Naive thymus-derived CD4-positive, alpha-beta T cell (primary cell): ENCODE data around the gene CSK. TPM values are rescaled to one million over a fixed set of nuclear protein-coding genes. Genes with fewer than 3 reads are reported as not detected.

Experiments used
- ATAC-seq: fragments of 150-1000 bp; cut with Tn5 transposase; 2 replicates; pipeline ENCODE4 v1.10.0; 2021; ENCODE audit warnings: mild to moderate bottlenecking, moderate library complexity
- CTCF ChIA-PET: fragments of 350-600 bp; sonication (Branson Sonifier 250); formaldehyde crosslinking; loops from one replicate; lab custom pipeline; 2021; ENCODE audit warnings: antibody characterized with exemption; lab: Charles Lee
- POLR2A ChIA-PET: fragments of 350-600 bp; sonication (Branson Sonifier 250); formaldehyde crosslinking; loops from one replicate; lab custom pipeline; 2021; ENCODE audit warnings: antibody characterized with exemption, inconsistent platforms; lab: Charles Lee
- DNase-seq, 9 donors: peaks; one replicate each; pipeline versions ENCODE4 v3.0.0 to v3.0.0-alpha.2; 2020 to 2022; ENCODE audit warnings: mixed read lengths in 1 of 9
- H3K27ac ChIP-seq: one replicate; pipeline ENCODE4 v1.7.0; 2013; ENCODE audit warnings: mild to moderate bottlenecking, low read depth, low read length, moderate library complexity
- H3K27me3 ChIP-seq, 2 donors: one replicate each; pipeline ENCODE4 v1.7.0; 2013; ENCODE audit warnings: low read length in 2 of 2, mild to moderate bottlenecking in 2 of 2, moderate library complexity in 2 of 2; ENCODE audit not compliant: control insufficient read depth in 2 of 2, insufficient read depth in 2 of 2
- H3K36me3 ChIP-seq, 3 experiments: 1 replicate in 2 of 3; 2 replicates in 1 of 3; pipeline ENCODE4 v1.7.0; 2013; ENCODE audit warnings: low read length in 3 of 3, mild to moderate bottlenecking in 3 of 3, moderate library complexity in 1 of 3; ENCODE audit not compliant: insufficient read depth in 3 of 3, control insufficient read depth in 2 of 3
- H3K4me1 ChIP-seq, 2 donors: one replicate each; pipeline ENCODE4 v1.7.0; 2013; ENCODE audit warnings: low read length in 2 of 2, mild to moderate bottlenecking in 2 of 2, moderate library complexity in 1 of 2; ENCODE audit not compliant: control insufficient read depth in 2 of 2, insufficient read depth in 2 of 2
- H3K4me3 ChIP-seq: 2 replicates; pipeline ENCODE4 v1.7.0; 2013; ENCODE audit warnings: mild to moderate bottlenecking, low read length
- H3K9me3 ChIP-seq, 3 experiments: 1 replicate in 2 of 3; 2 replicates in 1 of 3; pipeline ENCODE4 v1.7.0; 2013; ENCODE audit warnings: low read length in 3 of 3; ENCODE audit not compliant: control insufficient read depth in 2 of 3
- H3K27ac Mint-ChIP-seq, 9 donors: one replicate each; pipeline ENCODE4 v1.8.0; 2020 to 2022; ENCODE audit warnings: mixed read lengths in 9 of 9, mild to moderate bottlenecking in 8 of 9, moderate library complexity in 5 of 9, inconsistent platforms in 2 of 9
- H3K27me3 Mint-ChIP-seq, 5 donors: one replicate each; pipeline ENCODE4 v1.8.0; 2021 to 2022; ENCODE audit warnings: mixed read lengths in 5 of 5, mild to moderate bottlenecking in 1 of 5
- H3K36me3 Mint-ChIP-seq, 5 donors: one replicate each; pipeline ENCODE4 v1.8.0; 2020 to 2022; ENCODE audit warnings: mixed read lengths in 5 of 5, mild to moderate bottlenecking in 3 of 5, inconsistent platforms in 1 of 5
- H3K4me1 Mint-ChIP-seq, 7 donors: one replicate each; pipeline ENCODE4 v1.8.0; 2020 to 2022; ENCODE audit warnings: mixed read lengths in 7 of 7, mild to moderate bottlenecking in 3 of 7, inconsistent platforms in 1 of 7
- H3K4me3 Mint-ChIP-seq, 10 donors: one replicate each; pipeline ENCODE4 v1.8.0; 2020 to 2022; ENCODE audit warnings: mild to moderate bottlenecking in 10 of 10, mixed read lengths in 10 of 10, moderate library complexity in 6 of 10, inconsistent platforms in 2 of 10
- H3K9me3 Mint-ChIP-seq, 11 donors: one replicate each; pipeline ENCODE4 v1.8.0; 2020 to 2022; ENCODE audit warnings: mixed read lengths in 11 of 11, mild to moderate bottlenecking in 4 of 11, inconsistent platforms in 1 of 11, moderate library complexity in 1 of 11
- intact Hi-C, 2 donors: fragments of 100-400 bp; cut with micrococcal nuclease; formaldehyde crosslinking; loops; one replicate each; pipeline ENCODE4 v1.15.1; 2023
- polyA plus RNA-seq, 2 donors: library from polyadenylated mRNA; unstranded; fragments of 300-500 nt; fragmentation: Illumina TruSeq; gene quantifications; one replicate each; pipeline ENCODE4 v1.2.3, GENCODE V29; 2021
- total RNA-seq, 6 experiments: library from RNA in 5 of 6; stranded (reverse) in 5 of 6; gene quantifications; 1 replicate in 5 of 6; 2 replicates in 1 of 6; pipeline ENCODE4 v1.2.3 and lab custom pipeline; 2021 to 2026

Gene CSK
- total and polyA plus RNA-seq, 7 experiments from 2014 or later: 67.7 to 421 (median 214) TPM

DNA sequence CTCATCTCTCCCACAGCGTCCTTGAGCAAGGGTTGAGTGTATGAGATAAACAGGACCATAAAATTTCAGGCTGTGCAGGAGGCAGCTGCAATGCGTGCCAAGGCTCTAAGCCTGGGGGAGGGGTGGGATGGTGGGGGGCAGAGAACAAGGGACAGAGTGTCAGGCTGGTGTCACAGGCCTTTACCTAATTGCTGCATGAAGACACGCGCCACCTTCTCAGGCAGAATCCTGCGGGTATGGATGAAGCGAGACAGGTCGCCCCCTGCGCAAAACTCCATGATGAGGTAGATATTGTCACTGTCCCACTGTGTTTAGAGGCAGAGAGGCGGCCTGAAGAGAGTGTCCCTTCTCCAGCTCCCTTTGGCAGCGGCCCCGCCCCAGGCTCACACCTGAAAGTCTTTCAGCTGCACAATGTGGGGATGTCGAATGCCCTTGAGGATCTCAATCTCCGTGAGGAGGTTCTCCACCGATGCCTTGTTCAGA lies 60.1 kb downstream of the CSK start:
- peaks cover 0 to 44% (median 4%) of the 10 kb centered on the region in 3 experiments for H3K36me3 ChIP-seq
- H3K4me3 ChIP-seq: peak overlapping the region; percentile 74
- no peaks in the 10 kb centered on the region for H3K9me3 Mint-ChIP-seq
- peaks cover 0 to 25% (median 3%) of the 10 kb centered on the region in 5 donors for H3K36me3 Mint-ChIP-seq
- intact Hi-C loops: loop anchor here (2.0 to 10.0 kb wide), 8 partner anchors 61 to 613 kb away; partner anchors contain the start of genes ARID3B (in 1 of the 2), C15orf39 (in 1 of the 2), PPCDC (in 1 of the 2) and SIN3A (in 1 of the 2)
- peak overlapping the region; percentile 79 for H3K27ac ChIP-seq
- ChIA-PET CTCF (interaction anchor here (0.5 to 1.9 kb wide), 6 partner anchors 52 to 67 kb away, joined by 3 to 8 read pairs (median 4); no protein-coding TSS in a partner anchor), POLR2A (interaction anchor here (0.5 to 4.4 kb wide), 13 partner anchors 28 to 428 kb away, joined by 3 to 44 read pairs (median 8); partner anchors contain the start of genes FAM219B and SCAMP2)
- H3K4me1 Mint-ChIP-seq: peaks cover 26 to 58% (median 50%) of the 10 kb centered on the region in 7 donors
- ATAC-seq (no peak), DNase-seq (no peak)
- no peaks in the 10 kb centered on the region for H3K27me3 ChIP-seq
- peaks cover 40 to 50% of the 10 kb centered on the region in 2 donors for H3K4me1 ChIP-seq
- H3K27ac Mint-ChIP-seq: peak overlapping the region in 5 of 9 donors; percentile 12 to 95 (median 84)
- no peaks in the 10 kb centered on the region for H3K27me3 Mint-ChIP-seq
- no peaks in the 10 kb centered on the region for H3K9me3 ChIP-seq
- peak overlapping the region; percentile 80 to 95 (median 90) for H3K4me3 Mint-ChIP-seq

DNA sequence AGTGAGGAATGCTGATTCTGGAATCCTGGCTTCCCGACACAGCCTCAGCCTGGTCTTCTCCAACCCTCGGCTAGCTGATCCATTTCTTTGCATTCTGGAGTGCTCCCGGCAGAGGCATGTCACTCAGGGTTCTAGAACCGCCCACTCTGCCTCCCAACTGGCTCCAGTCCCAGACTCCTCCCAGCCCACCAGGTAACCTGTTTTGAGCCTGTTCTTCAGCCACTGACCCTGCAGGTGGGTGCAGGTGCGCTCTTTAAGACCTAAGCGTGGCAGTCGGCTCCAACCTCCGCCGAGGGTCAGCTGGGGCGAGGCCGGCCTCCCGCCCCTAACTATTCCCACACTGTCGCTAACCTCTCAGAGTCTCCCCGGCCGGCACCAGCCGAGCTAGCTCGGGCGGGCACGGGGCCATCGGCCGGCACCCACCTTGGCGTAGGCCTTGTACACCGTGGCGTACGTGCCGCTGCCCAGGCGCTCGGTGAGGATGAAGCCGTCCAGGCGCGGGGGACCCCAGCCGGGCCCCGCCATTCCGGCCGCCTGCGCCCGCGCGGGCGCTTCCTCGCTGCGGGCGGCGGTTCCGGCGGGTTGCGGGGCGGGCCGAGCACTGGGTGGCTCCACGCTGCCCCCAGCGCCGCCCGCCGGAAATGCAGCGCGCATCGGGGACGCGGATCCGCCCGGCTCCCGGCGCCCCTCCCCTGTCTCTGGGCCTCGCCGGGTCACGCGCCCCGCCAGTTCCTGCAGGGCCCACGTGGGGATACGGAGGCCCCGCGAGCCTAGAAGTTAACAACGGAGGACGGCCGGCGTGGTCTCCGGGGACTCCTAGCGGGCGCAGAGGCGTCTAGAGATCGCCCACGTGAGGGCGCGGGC lies 60.9 kb downstream of the CSK start, which contains the start of gene ULK3:
Gene ULK3, minus strand, starts transcription at position 576 of the 864 bp plus-strand sequence. Its CDS starts 51 bp downstream, at position 525.
- intact Hi-C loops: loop anchor here (1.0 to 10.0 kb wide), 16 partner anchors 30 to 612 kb away; partner anchors contain the start of genes COX5A (in 2 of the 2), FAM219B (in 2 of the 2), ARID3B (in 1 of the 2) and C15orf39 (in 1 of the 2)
- H3K36me3 Mint-ChIP-seq: peaks cover 3 to 31% (median 5%) of the 10 kb centered on the region in 5 donors
- CTCF ChIA-PET: interaction anchor here (0.5 to 2.6 kb wide), 9 partner anchors 10 to 68 kb away, joined by 3 to 11 read pairs (median 6); partner anchors contain the start of gene FAM219B
- peak within 1 kb of the TSS; percentile 74 for H3K4me3 ChIP-seq
- peak within 1 kb of the TSS; percentile 80 to 95 (median 90) for H3K4me3 Mint-ChIP-seq
- ATAC-seq (peak; percentile 97), DNase-seq (peak; percentile 89 to 97 (median 93))
- POLR2A ChIA-PET: interaction anchor here (0.5 to 4.4 kb wide), 16 partner anchors 9 to 428 kb away, joined by 3 to 44 read pairs (median 7); partner anchors contain the start of genes FAM219B and SCAMP2
- peaks cover 40 to 50% of the 10 kb centered on the region in 2 donors for H3K4me1 ChIP-seq
- peaks cover 0 to 44% (median 4%) of the 10 kb centered on the region in 3 experiments for H3K36me3 ChIP-seq
- no peaks in the 10 kb centered on the region for H3K27me3 ChIP-seq
- H3K4me1 Mint-ChIP-seq: peaks cover 26 to 62% (median 50%) of the 10 kb centered on the region in 7 donors
- no peaks in the 10 kb centered on the region for H3K27me3 Mint-ChIP-seq
- no peaks in the 10 kb centered on the region for H3K9me3 Mint-ChIP-seq
- peak within 1 kb of the TSS; percentile 79 for H3K27ac ChIP-seq
- peak within 1 kb of the TSS; percentile 88 to 95 (median 94) for H3K27ac Mint-ChIP-seq
- no peaks in the 10 kb centered on the region for H3K9me3 ChIP-seq

DNA sequence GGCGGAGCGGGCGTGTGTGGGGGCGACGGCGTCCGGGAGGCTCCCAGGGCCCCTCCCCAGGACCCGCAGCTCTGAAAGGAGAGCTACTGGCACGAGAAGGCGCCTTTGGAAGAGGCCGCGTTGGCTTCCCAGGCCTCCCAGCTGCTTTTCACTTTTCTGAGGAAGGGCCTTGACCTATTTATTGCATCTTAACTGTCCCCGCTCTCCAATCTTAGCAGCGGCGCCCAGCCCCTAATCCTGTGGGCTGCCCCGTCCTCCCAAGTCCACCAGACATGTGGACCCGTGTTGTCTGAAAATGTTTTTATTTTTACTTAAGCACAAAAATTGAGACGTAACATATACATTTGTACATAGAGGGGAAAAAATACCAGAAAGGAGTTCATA lies 61.6 kb downstream of the CSK start:
- Histone ChIP-seq H3K4me3 (peak overlapping the region; percentile 49), H3K4me1 (peaks cover 40 to 50% of the 10 kb centered on the region in 2 donors), H3K27ac (peak overlapping the region; percentile 79), H3K36me3 (peaks cover 0 to 44% (median 4%) of the 10 kb centered on the region in 3 experiments), H3K27me3 (no peaks in the 10 kb centered on the region), H3K9me3 (no peaks in the 10 kb centered on the region)
- Mint-ChIP-seq H3K4me3 (peak overlapping the region; percentile 80 to 95 (median 88)), H3K9me3 (no peaks in the 10 kb centered on the region), H3K27me3 (no peaks in the 10 kb centered on the region), H3K27ac (peak overlapping the region; percentile 88 to 95 (median 94)), H3K36me3 (peaks cover 5 to 34% (median 10%) of the 10 kb centered on the region in 5 donors), H3K4me1 (peaks cover 26 to 62% (median 50%) of the 10 kb centered on the region in 7 donors)
- no peak for DNase-seq
- ChIA-PET CTCF (interaction anchor here (1.9 to 2.6 kb wide), 5 partner anchors 9 to 63 kb away, joined by 6 to 11 read pairs (median 8); partner anchors contain the start of gene FAM219B), POLR2A (interaction anchor here (0.6 to 4.4 kb wide), 12 partner anchors 13 to 147 kb away, joined by 3 to 44 read pairs (median 12); partner anchors contain the start of genes FAM219B and SCAMP2)
- intact Hi-C loops: loop anchor here (1.0 to 10.0 kb wide), 16 partner anchors 30 to 611 kb away; partner anchors contain the start of genes COX5A (in 2 of the 2), FAM219B (in 2 of the 2), ARID3B (in 1 of the 2) and C15orf39 (in 1 of the 2)
- no peak for ATAC-seq

DNA sequence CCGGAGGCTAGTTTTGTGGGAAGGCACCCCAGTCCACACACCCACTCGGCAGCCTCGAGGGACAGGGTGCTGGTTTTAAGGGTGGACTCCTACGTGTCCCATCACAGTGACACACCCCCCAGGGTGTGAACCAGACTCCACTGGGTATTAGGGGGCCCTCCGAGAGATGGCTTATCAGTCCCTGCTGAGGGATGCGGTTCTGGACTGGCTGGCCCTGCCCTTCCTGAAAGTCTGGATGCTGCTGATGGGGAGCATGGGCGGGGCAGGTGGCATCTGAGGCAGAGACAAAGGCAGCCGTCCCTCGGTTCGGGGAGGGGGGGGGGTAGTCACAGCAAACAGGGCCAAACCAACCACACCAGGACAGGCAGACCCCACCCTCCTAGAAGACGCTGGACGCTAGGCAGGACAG lies 62.0 kb downstream of the CSK start:
- ATAC-seq: no peak
- H3K36me3 ChIP-seq: peaks cover 0 to 44% (median 1%) of the 10 kb centered on the region in 3 experiments
- peaks cover 40 to 50% of the 10 kb centered on the region in 2 donors for H3K4me1 ChIP-seq
- peak overlapping the region; percentile 79 for H3K27ac ChIP-seq
- H3K36me3 Mint-ChIP-seq: peaks cover 5 to 38% (median 13%) of the 10 kb centered on the region in 5 donors
- H3K4me1 Mint-ChIP-seq: peaks cover 26 to 62% (median 50%) of the 10 kb centered on the region in 7 donors
- no peaks in the 10 kb centered on the region for H3K27me3 ChIP-seq
- no peaks in the 10 kb centered on the region for H3K9me3 Mint-ChIP-seq
- H3K4me3 ChIP-seq: peak overlapping the region; percentile 49
- intact Hi-C loops: loop anchor here (1.0 to 10.0 kb wide), 17 partner anchors 15 to 611 kb away; partner anchors contain the start of genes COX5A (in 2 of the 2), FAM219B (in 2 of the 2), ARID3B (in 1 of the 2) and C15orf39 (in 1 of the 2)
- ChIA-PET CTCF (interaction anchor here (1.0 to 2.6 kb wide), 10 partner anchors 9 to 151 kb away, joined by 3 to 20 read pairs (median 6); partner anchors contain the start of genes FAM219B and SCAMP5), POLR2A (interaction anchor here (1.2 to 4.4 kb wide), 14 partner anchors 10 to 608 kb away, joined by 3 to 44 read pairs (median 10); partner anchors contain the start of genes C15orf39, FAM219B and SCAMP2)
- no peaks in the 10 kb centered on the region for H3K27me3 Mint-ChIP-seq
- peak overlapping the region; percentile 59 to 95 (median 94) for H3K27ac Mint-ChIP-seq
- no peak for DNase-seq
- peak overlapping the region in 8 of 10 donors; percentile 80 to 95 (median 87) for H3K4me3 Mint-ChIP-seq
- H3K9me3 ChIP-seq: no peaks in the 10 kb centered on the region

DNA sequence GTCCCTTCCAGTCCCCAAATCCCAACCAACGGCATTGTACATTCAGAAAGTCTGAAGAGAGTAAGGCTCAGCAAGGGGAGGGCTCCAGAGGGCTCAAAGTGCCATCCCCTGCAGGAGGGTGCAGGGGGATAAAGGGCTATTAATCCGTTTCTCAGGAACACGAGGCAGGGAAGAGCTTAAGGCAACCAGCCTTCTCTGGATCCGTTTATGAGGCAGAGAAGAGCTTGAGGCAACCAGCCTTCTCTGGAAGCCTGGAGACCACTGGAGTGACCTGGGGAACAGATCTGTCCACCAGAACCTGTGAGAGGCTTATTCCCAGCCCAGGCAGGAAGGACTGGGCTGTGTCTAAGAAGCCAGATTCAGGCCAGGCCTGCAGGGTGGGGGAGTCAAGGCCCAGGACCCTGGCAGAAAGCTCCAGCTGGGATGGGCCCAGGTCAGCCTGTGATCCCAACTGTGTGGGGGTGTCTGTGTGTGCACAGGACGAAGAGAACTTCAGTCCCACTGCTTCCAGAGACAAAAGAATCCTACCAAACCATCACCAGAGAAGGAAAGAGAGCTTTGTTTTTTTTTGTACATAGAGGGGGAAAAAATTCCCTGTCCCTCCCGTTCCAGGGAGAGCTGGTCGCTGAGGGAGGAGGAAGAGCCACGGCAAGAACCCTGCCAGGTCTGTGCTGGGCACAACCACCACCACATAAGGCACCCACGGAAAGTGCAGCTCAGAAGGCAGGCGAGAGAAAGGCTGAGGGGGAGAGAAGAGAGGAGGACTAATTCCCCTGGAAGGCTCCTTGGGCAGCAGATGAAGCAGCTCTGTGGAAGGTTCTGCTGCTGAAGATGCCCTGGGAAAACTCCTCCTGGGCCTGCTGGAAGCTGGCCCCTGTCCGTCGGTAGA lies 62.7 kb downstream of the CSK start:
- Mint-ChIP-seq H3K27ac (peak overlapping the region; percentile 67 to 95 (median 94)), H3K4me3 (peak overlapping the region; percentile 51 to 95 (median 80)), H3K4me1 (peaks cover 26 to 62% (median 50%) of the 10 kb centered on the region in 7 donors), H3K27me3 (no peaks in the 10 kb centered on the region), H3K36me3 (peaks cover 5 to 40% (median 14%) of the 10 kb centered on the region in 5 donors), H3K9me3 (no peaks in the 10 kb centered on the region)
- ATAC-seq: no peak
- Histone ChIP-seq H3K36me3 (peaks cover 0 to 43% (median 0%) of the 10 kb centered on the region in 3 experiments), H3K27ac (peak overlapping the region; percentile 79), H3K4me3 (peak overlapping the region; percentile 49), H3K4me1 (peaks cover 40 to 50% of the 10 kb centered on the region in 2 donors), H3K27me3 (no peaks in the 10 kb centered on the region), H3K9me3 (no peaks in the 10 kb centered on the region)
- DNase-seq: peak in 1 of 9 donors; percentile 29
- CTCF ChIA-PET: interaction anchor here (0.9 to 2.6 kb wide), 11 partner anchors 8 to 151 kb away, joined by 3 to 20 read pairs (median 5); partner anchors contain the start of genes FAM219B and SCAMP5
- POLR2A ChIA-PET: interaction anchor here (0.6 to 4.4 kb wide), 20 partner anchors 10 to 607 kb away, joined by 3 to 44 read pairs (median 5); partner anchors contain the start of genes C15orf39, FAM219B, RPP25 and SCAMP2
- intact Hi-C loops: loop anchor here (1.0 to 10.0 kb wide), 6 partner anchors 14 to 610 kb away; partner anchors contain the start of genes C15orf39 (in 1 of the 2), SCAMP2 (in 1 of the 2) and SIN3A (in 1 of the 2)
